ENCODE data around the gene ZNF534. TPM values are rescaled to one million over a fixed set of nuclear protein-coding genes. Genes with fewer than 3 reads are reported as not detected.

The ZNF534 gene
- total and polyA plus RNA-seq, 2 of the 13 experiments (the other 11 are each of a cell fraction or from before 2014, with no cell fraction given): 0.04 to 0.08 TPM

Small RNA genes within 50 kb of the gene (small RNA-seq; reads per million reads assigned to genes)
- 0 reads per million in 3 experiments for gene AC010332.1 (ENCODE audit: insufficient read depth in 2 of 3, insufficient read length in 3 of 3, low read depth in 2 of 3, low replicate concordance in 1 of 3)

Other genes starting within 250 kb of the ZNF534 start
- gene PPP2R1A, start 239.1 kb upstream of the ZNF534 start, total RNA-seq (2016; rRNA removed; fragmentation: Illumina TruSeq; extraction: Trizol): 130 and 141 TPM in 2 replicates
- 86.7 and 106 TPM in 2 replicates for gene PPP2R1A, start 239.1 kb upstream of the ZNF534 start, polyA plus RNA-seq (2011; rRNA removed)
- 10.3 and 15.8 TPM in 2 replicates for gene ZNF766, start 159.6 kb upstream of the ZNF534 start, total RNA-seq (2016; rRNA removed; fragmentation: Illumina TruSeq; extraction: Trizol)
- gene ZNF766, start 159.6 kb upstream of the ZNF534 start, polyA plus RNA-seq (2011; rRNA removed): 4.2 and 5.2 TPM in 2 replicates
- gene ZNF480, start 132.0 kb upstream of the ZNF534 start, total RNA-seq (2016; rRNA removed; fragmentation: Illumina TruSeq; extraction: Trizol): 9.6 and 22.2 TPM in 2 replicates
- gene ZNF480, start 132.0 kb upstream of the ZNF534 start, polyA plus RNA-seq (2011; rRNA removed): 2.1 and 3.0 TPM in 2 replicates
- 0.60 and 0.69 TPM in 2 replicates for gene ZNF610, start 92.9 kb upstream of the ZNF534 start, total RNA-seq (2016; rRNA removed; fragmentation: Illumina TruSeq; extraction: Trizol)
- 0.32 and 0.47 TPM in 2 replicates for gene ZNF610, start 92.9 kb upstream of the ZNF534 start, polyA plus RNA-seq (2011; rRNA removed)
- 0.18 TPM in 1 of 2 replicates, not detected in the other for gene ZNF880, start 59.2 kb upstream of the ZNF534 start, total RNA-seq (2016; rRNA removed; fragmentation: Illumina TruSeq; extraction: Trizol)
- 0.03 and 0.10 TPM in 2 replicates for gene ZNF880, start 59.2 kb upstream of the ZNF534 start, polyA plus RNA-seq (2011; rRNA removed)
- 9.2 and 10.0 TPM in 2 replicates for gene ZNF528, start 31.3 kb upstream of the ZNF534 start, total RNA-seq (2016; rRNA removed; fragmentation: Illumina TruSeq; extraction: Trizol)
- 4.1 and 6.2 TPM in 2 replicates for gene ZNF528, start 31.3 kb upstream of the ZNF534 start, polyA plus RNA-seq (2011; rRNA removed)
- not detected in 2 replicates for gene ZNF578, start 24.4 kb downstream of the ZNF534 start, total RNA-seq (2016; rRNA removed; fragmentation: Illumina TruSeq; extraction: Trizol)
- not detected in 2 replicates for gene ZNF578, start 24.4 kb downstream of the ZNF534 start, polyA plus RNA-seq (2011; rRNA removed)
- 7.4 and 17.5 TPM in 2 replicates for gene ZNF808, start 98.5 kb downstream of the ZNF534 start, total RNA-seq (2016; rRNA removed; fragmentation: Illumina TruSeq; extraction: Trizol)
- gene ZNF808, start 98.5 kb downstream of the ZNF534 start, polyA plus RNA-seq (2011; rRNA removed): 3.0 and 3.3 TPM in 2 replicates
- gene ZNF701, start 141.1 kb downstream of the ZNF534 start, total RNA-seq (2016; rRNA removed; fragmentation: Illumina TruSeq; extraction: Trizol): 6.3 and 7.7 TPM in 2 replicates
- gene ZNF701, start 141.1 kb downstream of the ZNF534 start, polyA plus RNA-seq (2011; rRNA removed): 4.5 and 5.0 TPM in 2 replicates
- gene ZNF83, start 209.2 kb downstream of the ZNF534 start, total RNA-seq (2016; rRNA removed; fragmentation: Illumina TruSeq; extraction: Trizol): 20.4 and 22.6 TPM in 2 replicates
- 44.5 and 50.9 TPM in 2 replicates for gene ZNF83, start 209.2 kb downstream of the ZNF534 start, polyA plus RNA-seq (2011; rRNA removed)

Data from HepG2 (cell line).